ENCODE results near the gene ACADVL. TPM values are rescaled to one million over a fixed set of nuclear protein-coding genes. Genes with fewer than 3 reads are reported as not detected.
"Not testable (repeated sequence)": the region's sequence is repeated elsewhere in the genome, so short reads cannot be mapped to it uniquely, and the experiment has no call there.

ACADVL gene
- 386 TPM for polyA plus RNA-seq (2013, experiment 1 of 4)
- polyA plus RNA-seq (2013, experiment 2 of 4), result 387 TPM
- polyA plus RNA-seq (2013, experiment 3 of 4), result 301 TPM
- polyA plus RNA-seq (2013, experiment 4 of 4), result 371 TPM

GRCh38 chr17:7219812-7220592, at the start of gene ACADVL, which contains the start of gene DLG4:
ACADVL (plus strand) TSS chr17:7219938; CDS start chr17:7219985, 47 bp downstream.
DLG4 (minus strand) TSS chr17:7219836.
- Histone ChIP-seq H3K27me3 (ENCODE audit: control insufficient read depth, insufficient read depth, low read length, poor library complexity, severe bottlenecking) (no peaks in the 10 kb centered on the region), H3K4me3 (ENCODE audit: insufficient read depth, low read depth, low read length) (peak within 1 kb of the TSS; percentile 87), H3K9me3 (ENCODE audit: control insufficient read depth, low read length) (no peaks in the 10 kb centered on the region), H3K4me1 (ENCODE audit: control insufficient read depth, insufficient read depth, low read length) (peaks cover 36% of the 10 kb centered on the region), H3K27ac (ENCODE audit: insufficient read depth, low read depth, low read length, poor library complexity, severe bottlenecking) (peak within 1 kb of the TSS; percentile 75), H3K36me3 (ENCODE audit: control insufficient read depth, insufficient read depth, low read length) (peaks cover 24% of the 10 kb centered on the region)
- 1% methylated on average over 63 of the region's 63 CpGs for WGBS, 2 experiments

- peaks cover 26% of the 10 kb centered on the region for H3K27me3 ChIP-seq (ENCODE audit: control insufficient read depth, insufficient read depth, low read length, poor library complexity, severe bottlenecking)
- 92 to 93% methylated on average over 18 of the region's 18 CpGs for WGBS, 2 experiments
- H3K36me3 ChIP-seq (ENCODE audit: control insufficient read depth, insufficient read depth, low read length); H3K9me3 ChIP-seq (ENCODE audit: control insufficient read depth, low read length); H3K4me1 ChIP-seq (ENCODE audit: control insufficient read depth, insufficient read depth, low read length); H3K27ac ChIP-seq (ENCODE audit: insufficient read depth, low read depth, low read length, poor library complexity, severe bottlenecking); H3K4me3 ChIP-seq (ENCODE audit: insufficient read depth, low read depth, low read length): not testable (repeated sequence)
Observed at GRCh38 chr17:7172522-7173191, 47.1 kb upstream of the ACADVL start.

GRCh38 chr17:7173687-7174602, 45.8 kb upstream of the ACADVL start:
- no peak overlapping the region for H3K27ac ChIP-seq (ENCODE audit: insufficient read depth, low read depth, low read length, poor library complexity, severe bottlenecking)
- H3K4me1 ChIP-seq (ENCODE audit: control insufficient read depth, insufficient read depth, low read length), result peaks cover 5% of the 10 kb centered on the region
- WGBS, 2 experiments, result 65 to 71% methylated on average over 69 of the region's 69 CpGs
- H3K36me3 ChIP-seq (ENCODE audit: control insufficient read depth, insufficient read depth, low read length), result no peaks in the 10 kb centered on the region
- peaks cover 34% of the 10 kb centered on the region for H3K27me3 ChIP-seq (ENCODE audit: control insufficient read depth, insufficient read depth, low read length, poor library complexity, severe bottlenecking)
- no peaks in the 10 kb centered on the region for H3K9me3 ChIP-seq (ENCODE audit: control insufficient read depth, low read length)
- no peak overlapping the region for H3K4me3 ChIP-seq (ENCODE audit: insufficient read depth, low read depth, low read length)

DNA sequence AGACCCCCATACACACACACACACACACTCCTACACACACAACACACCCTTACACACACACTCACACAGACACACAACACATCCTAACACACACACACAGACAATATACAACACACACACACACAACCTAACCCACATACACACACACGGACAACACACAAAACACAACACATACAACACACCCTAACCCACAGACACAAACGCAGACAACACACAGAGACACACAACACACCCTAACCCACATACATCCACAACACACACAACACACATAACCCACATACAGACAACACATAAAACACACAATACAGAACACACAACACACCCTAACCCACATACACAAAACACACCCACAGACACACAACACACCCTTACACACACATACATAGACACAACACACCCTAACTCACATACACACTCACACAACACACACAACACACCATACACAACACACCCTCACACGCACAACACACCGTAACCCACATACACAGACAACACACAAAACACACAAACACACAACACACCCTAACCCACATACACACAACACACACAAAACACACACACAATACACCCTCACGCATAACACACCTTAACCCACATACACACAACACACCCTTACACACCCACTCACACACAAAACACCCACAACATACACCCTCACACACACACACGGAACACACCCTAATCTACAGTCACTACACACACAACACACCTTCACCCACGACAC, 45.0 kb upstream of the ACADVL start:
- H3K27me3 ChIP-seq (ENCODE audit: control insufficient read depth, insufficient read depth, low read length, poor library complexity, severe bottlenecking), result peaks cover 34% of the 10 kb centered on the region
- H3K9me3 ChIP-seq (ENCODE audit: control insufficient read depth, low read length), result no peaks in the 10 kb centered on the region
- 82 to 88% methylated on average over 7 of the region's 7 CpGs for WGBS, 2 experiments
- H3K4me3 ChIP-seq (ENCODE audit: insufficient read depth, low read depth, low read length), result no peak overlapping the region
- peaks cover 5% of the 10 kb centered on the region for H3K4me1 ChIP-seq (ENCODE audit: control insufficient read depth, insufficient read depth, low read length)
- no peak overlapping the region for H3K27ac ChIP-seq (ENCODE audit: insufficient read depth, low read depth, low read length, poor library complexity, severe bottlenecking)
- H3K36me3 ChIP-seq (ENCODE audit: control insufficient read depth, insufficient read depth, low read length), result no peaks in the 10 kb centered on the region

DNA sequence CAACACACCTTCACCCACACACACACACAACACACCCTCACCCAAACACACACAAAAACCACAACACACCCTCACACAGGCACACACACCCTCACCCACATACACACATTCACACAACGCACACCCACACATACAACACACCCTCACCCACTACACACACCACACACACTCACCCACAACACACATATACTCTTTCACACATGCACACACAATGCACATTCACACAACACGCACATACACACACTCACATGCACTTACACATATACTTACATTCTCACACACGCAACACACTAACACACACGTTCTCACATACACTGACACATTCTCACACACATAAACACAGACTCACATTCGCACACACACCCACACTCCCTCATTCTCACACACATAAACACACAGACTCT, 44.4 kb upstream of the ACADVL start:
- Histone ChIP-seq H3K4me3 (ENCODE audit: insufficient read depth, low read depth, low read length) (no peak overlapping the region), H3K27ac (ENCODE audit: insufficient read depth, low read depth, low read length, poor library complexity, severe bottlenecking) (no peak overlapping the region), H3K4me1 (ENCODE audit: control insufficient read depth, insufficient read depth, low read length) (peaks cover 5% of the 10 kb centered on the region), H3K36me3 (ENCODE audit: control insufficient read depth, insufficient read depth, low read length) (no peaks in the 10 kb centered on the region), H3K9me3 (ENCODE audit: control insufficient read depth, low read length) (no peaks in the 10 kb centered on the region), H3K27me3 (ENCODE audit: control insufficient read depth, insufficient read depth, low read length, poor library complexity, severe bottlenecking) (peaks cover 34% of the 10 kb centered on the region)
- 91 to 93% methylated on average over 5 of the region's 5 CpGs for WGBS, 2 experiments

DNA sequence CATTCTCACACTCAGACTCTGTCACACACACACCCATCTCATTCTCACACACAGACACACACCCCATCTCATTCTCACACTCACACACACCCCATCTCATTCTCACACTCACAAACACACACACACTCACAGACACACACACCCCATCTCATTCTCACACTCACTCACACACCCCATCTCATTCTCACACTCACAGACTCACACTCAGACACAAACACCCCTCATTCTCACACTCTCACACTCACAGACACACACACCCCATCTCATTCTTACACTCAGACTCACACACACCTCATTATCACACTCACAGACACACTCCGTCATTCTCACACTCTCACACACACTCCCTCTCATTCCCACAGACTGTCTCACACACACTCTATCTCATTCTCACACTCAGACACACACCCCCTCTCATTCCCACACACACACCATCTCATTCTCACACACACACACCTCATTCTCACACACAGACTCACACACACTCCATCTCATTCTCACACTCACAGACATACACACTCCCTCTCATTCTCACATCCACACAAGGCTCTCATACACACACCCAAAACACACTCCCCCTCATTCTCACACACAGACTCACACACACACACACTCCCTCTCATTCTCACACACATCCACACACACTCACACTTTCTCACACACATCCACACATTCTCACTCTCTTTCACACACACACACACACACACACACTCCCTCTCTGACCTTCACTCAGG, 43.5 kb upstream of the ACADVL start:
- 88 to 95% methylated on average over 1 of the region's 1 CpG for WGBS, 2 experiments
- Histone ChIP-seq H3K36me3 (ENCODE audit: control insufficient read depth, insufficient read depth, low read length) (no peaks in the 10 kb centered on the region), H3K9me3 (ENCODE audit: control insufficient read depth, low read length) (no peaks in the 10 kb centered on the region)

GRCh38 chr17:7176841-7177190, 42.9 kb upstream of the ACADVL start:
- Histone ChIP-seq H3K4me3 (ENCODE audit: insufficient read depth, low read depth, low read length) (peak overlapping the region; percentile 30), H3K9me3 (ENCODE audit: control insufficient read depth, low read length) (no peaks in the 10 kb centered on the region), H3K4me1 (ENCODE audit: control insufficient read depth, insufficient read depth, low read length) (peaks cover 5% of the 10 kb centered on the region), H3K36me3 (ENCODE audit: control insufficient read depth, insufficient read depth, low read length) (no peaks in the 10 kb centered on the region), H3K27me3 (ENCODE audit: control insufficient read depth, insufficient read depth, low read length, poor library complexity, severe bottlenecking) (peaks cover 34% of the 10 kb centered on the region), H3K27ac (ENCODE audit: insufficient read depth, low read depth, low read length, poor library complexity, severe bottlenecking) (no peak overlapping the region)
- WGBS, 2 experiments, result 1 to 2% methylated on average over 16 to 17 of the region's 17 CpGs

More for the DNA sequence above, 43.5 kb upstream of the ACADVL start:
- H3K27ac ChIP-seq (ENCODE audit: insufficient read depth, low read depth, low read length, poor library complexity, severe bottlenecking), result no peak overlapping the region
- peaks cover 34% of the 10 kb centered on the region for H3K27me3 ChIP-seq (ENCODE audit: control insufficient read depth, insufficient read depth, low read length, poor library complexity, severe bottlenecking)
- peak overlapping the region; percentile 30 for H3K4me3 ChIP-seq (ENCODE audit: insufficient read depth, low read depth, low read length)
- H3K4me1 ChIP-seq (ENCODE audit: control insufficient read depth, insufficient read depth, low read length), result peaks cover 5% of the 10 kb centered on the region

DNA sequence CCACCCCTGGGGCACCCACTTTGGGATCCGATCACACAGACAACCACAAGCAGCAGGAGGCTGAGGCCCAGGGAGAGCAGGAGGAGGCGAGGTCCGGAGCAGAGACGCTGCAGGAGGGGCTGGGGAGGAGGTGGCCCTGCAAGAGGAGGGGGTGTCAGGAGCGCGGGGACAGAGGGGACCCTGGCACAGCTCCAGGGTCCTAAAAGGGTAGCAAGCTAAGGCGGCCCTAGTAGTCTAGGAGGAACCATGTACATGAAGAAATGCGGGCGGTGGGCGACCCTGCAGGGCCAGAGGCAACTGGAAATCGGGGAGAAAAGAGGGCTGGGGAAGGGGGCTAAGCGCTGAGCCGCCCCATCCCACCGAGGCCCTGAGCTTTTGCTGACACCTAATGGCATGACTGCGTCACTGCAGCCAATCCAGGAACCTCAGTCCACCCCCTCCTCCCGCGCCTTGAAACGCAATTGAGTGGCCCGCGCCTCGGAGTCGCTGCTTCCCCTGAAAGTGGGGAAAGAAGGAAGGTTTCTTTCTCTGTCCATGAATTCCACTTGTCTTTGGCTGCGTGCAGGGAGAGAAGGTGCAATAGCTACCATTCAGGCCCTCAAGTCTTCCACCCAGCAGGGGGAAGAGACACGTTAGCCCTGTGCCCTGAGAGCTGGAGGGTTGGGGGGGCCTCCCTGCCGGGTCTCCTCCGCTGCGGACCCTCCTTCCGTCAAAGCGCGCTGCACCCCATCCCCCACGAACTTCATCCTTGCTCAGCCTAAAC, 42.4 kb upstream of the ACADVL start:
- no peaks in the 10 kb centered on the region for H3K9me3 ChIP-seq (ENCODE audit: control insufficient read depth, low read length)
- WGBS, 2 experiments, result 0% methylated on average over 31 of the region's 31 CpGs
- H3K27me3 ChIP-seq (ENCODE audit: control insufficient read depth, insufficient read depth, low read length, poor library complexity, severe bottlenecking), result peaks cover 34% of the 10 kb centered on the region
- H3K4me3 ChIP-seq (ENCODE audit: insufficient read depth, low read depth, low read length), result peak overlapping the region; percentile 30
- H3K4me1 ChIP-seq (ENCODE audit: control insufficient read depth, insufficient read depth, low read length), result peaks cover 5% of the 10 kb centered on the region
- no peak overlapping the region for H3K27ac ChIP-seq (ENCODE audit: insufficient read depth, low read depth, low read length, poor library complexity, severe bottlenecking)
- H3K36me3 ChIP-seq (ENCODE audit: control insufficient read depth, insufficient read depth, low read length), result no peaks in the 10 kb centered on the region
